GM20000 (cell line): ENCODE results near the gene KCNJ18.
"Not testable (repeated sequence)": the region's sequence is repeated elsewhere in the genome, so short reads cannot be mapped to it uniquely, and the experiment has no call there.

Experiments
- DNase-seq: peaks from one replicate; pipeline ENCODE4 v3.0.0; 2012; ENCODE audit warnings: low spot score
- CTCF ChIP-seq: IDR thresholded peaks from 2 replicates; pipeline ENCODE4 v1.5.1; 2012; ENCODE audit warnings: mild to moderate bottlenecking, control low read depth; ENCODE audit errors: extremely low read depth, missing control alignments

Gene KCNJ18

DNA sequence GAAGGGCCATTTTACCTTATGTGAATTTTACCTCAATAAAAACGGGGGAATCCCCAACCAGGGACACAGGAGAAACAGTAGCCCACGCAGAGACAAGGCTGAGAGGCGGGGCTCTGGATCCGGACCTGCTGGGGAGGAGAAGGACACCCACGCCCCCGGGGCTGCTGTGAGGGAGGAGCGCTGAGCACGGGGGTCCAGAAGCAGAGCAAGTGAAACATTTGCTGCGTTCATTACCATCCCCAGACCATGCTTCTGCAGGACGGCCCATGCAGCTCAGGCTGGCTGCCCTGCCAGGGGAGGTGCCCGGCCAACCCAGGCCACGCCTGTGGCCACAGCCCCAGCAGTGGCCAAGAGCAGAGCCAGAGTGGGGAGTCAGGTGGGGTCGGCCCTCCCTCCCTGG, 50.0 kb downstream of the KCNJ18 start:
- DNase-seq, result no peak
- no peak for TF ChIP-seq CTCF

DNA sequence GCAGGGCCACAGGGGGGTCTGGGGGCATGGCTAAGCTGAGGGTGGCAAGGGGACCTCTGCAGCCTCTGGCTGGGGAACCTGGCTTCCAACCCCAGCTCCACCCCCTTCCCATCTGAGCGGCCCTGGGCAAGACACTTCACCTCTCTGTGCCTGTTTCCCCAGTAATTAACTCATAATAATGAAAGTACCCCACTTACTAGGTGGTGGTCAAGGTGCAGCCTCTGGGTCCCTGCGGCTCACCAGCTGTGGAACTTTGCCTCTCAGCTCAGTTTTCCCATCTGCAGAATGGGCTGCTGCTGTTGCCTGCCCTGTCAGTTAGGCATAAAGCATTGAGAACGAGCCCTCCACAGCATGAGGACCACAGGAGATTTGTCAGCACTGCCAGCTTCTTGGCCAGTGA, 51.8 kb downstream of the KCNJ18 start:
- DNase-seq, result not testable (repeated sequence)

DNA sequence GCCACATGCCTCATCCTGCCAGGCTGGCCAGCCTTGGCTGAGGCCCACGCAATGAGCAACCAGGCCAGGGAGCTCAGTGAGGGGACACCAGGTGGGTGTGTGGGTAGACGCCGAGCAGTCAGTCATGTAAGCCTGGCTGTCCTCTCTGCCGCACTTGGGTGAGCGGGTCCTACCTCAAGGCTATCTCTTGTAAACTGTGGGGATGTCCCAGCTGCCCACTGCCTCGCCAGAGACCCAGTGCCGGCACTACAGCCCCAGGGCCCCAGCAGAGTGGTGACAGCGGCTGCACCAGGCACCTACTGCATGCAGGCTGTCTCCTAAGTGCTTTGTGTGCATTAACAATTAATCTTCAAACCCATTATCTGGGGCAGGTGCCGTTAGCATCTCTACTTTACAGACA, 52.3 kb downstream of the KCNJ18 start:
- not testable (repeated sequence) for DNase-seq

DNA sequence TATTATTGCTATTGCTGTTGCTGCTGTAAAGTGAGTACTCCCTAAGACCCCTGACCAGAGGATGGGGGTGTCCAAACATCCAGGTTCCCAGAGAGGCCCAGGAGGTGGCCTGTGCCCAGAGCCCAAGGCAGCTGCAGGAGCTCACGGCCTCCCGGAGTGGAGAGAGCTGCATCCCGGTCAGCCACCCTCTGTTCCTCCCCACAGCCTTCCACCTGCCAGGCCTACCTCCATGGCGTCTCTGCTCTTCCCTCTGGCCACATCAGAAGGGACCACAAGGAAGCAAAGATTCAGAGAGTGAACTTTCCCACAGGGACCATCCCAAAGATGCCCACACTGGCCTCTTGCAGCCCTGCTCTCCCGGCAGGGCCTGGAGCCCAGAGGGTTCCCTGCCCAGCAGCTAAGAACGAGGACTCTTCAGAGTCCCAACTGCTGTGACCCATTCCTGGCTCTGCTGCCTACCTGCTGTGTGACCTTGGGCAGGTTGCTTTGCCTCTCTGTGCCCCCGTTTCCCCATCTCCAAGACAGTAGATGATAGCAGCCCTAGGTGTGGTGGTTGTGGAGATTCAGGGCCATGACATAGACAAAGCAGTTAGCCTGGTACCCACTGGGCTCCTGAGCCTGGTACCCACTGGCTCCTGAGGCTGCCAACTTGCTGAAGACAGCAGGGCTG, 53.2 kb downstream of the KCNJ18 start:
- DNase-seq, result not testable (repeated sequence)

- not testable (repeated sequence) for DNase-seq
Observed at GRCh38 chr17:21746415-21746814, 54.1 kb downstream of the KCNJ18 start.

GRCh38 chr17:21747195-21747915, 55.0 kb downstream of the KCNJ18 start:
- DNase-seq, result not testable (repeated sequence)

GRCh38 chr17:21748686-21749085, 56.4 kb downstream of the KCNJ18 start:
- DNase-seq, result not testable (repeated sequence)

DNA sequence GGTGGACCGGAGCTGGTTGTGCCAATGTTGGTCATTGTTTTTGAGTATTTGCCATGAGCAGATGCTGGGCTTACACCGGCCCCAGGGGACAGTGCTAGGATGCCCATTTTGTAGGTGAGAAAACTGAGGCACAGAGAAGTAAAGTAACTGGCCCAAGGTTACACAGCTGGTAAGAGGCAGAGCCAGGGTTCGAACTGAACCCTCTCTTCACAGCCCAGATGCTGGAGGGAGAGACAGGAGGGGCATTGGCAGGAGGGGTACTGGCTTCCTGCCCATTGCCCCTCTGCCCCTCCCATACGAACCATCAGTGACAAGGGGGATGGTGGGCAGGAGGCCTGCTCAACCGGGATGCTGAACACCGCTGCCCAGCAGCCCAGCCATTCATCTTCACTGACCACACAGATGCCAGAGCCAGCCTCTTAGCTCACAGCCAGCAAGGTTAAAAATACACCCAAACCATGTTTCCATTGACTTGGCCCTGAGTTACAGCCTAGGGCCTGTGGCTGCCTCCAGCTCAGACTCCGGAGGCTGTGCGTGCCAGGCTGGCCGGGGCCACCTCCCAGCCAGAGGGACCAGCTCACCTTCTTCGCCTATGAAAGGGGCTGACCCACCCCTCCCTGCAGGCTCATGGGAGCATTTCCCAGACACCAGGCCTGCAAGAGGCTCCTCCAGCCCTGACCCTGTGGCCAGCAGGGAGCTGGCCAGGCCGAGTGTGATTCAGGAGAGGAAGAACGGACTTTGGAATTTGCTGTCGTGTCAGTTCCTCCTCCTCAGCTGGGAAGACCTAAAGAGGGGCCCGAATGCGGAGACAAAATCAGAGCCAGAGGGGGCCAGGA, 57.6 kb downstream of the KCNJ18 start:
- DNase-seq, result not testable (repeated sequence)

- not testable (repeated sequence) for DNase-seq
Observed at GRCh38 chr17:21751111-21751510, 58.8 kb downstream of the KCNJ18 start.
